ENCODE measurements around the gene PLXNA1.

GRCh38 chr3:127020543-127020942 lies 37.6 kb downstream of the PLXNA1 start:
- TF ChIP-seq L3MBTL2 (IDR thresholded peaks at IDR 0.05) (no peak), FOXP4 (CRISPR knock-in tag; IDR thresholded peaks at IDR 0.05; ENCODE audit: borderline replicate concordance) (no peak), SMARCC2 (IDR thresholded peaks at IDR 0.05; ENCODE audit: low read depth) (no peak), HDGF (IDR thresholded peaks at IDR 0.05) (no peak), ZNF561 (CRISPR knock-in tag; conservative IDR thresholded peaks at IDR 0.05) (no peak), BRD9 (IDR thresholded peaks at IDR 0.05; ENCODE audit: low read depth, partially characterized antibody) (no peak), EZH2 (IDR thresholded peaks at IDR 0.05; ENCODE audit: borderline replicate concordance, low read depth, low read length) (no peak), ZNF263 (CRISPR knock-in tag; IDR thresholded peaks at IDR 0.05; ENCODE audit: borderline replicate concordance) (no peak), ETS1 (conservative IDR thresholded peaks at IDR 0.05; ENCODE audit: control insufficient read depth, low read depth, low read length) (no peak), ZSCAN29 (IDR thresholded peaks at IDR 0.05) (no peak), RFX7 (CRISPR knock-in tag; IDR thresholded peaks at IDR 0.05) (no peak), PHF21A (IDR thresholded peaks at IDR 0.05; ENCODE audit: borderline replicate concordance, low read depth) (no peak), CGGBP1 (CRISPR knock-in tag; IDR thresholded peaks at IDR 0.05) (no peak)

All from K562 (cell line).